Endothelial cell of umbilical vein (primary cell): ENCODE data around the gene LCOR. TPM values are rescaled to one million over a fixed set of nuclear protein-coding genes. Genes with fewer than 3 reads are reported as not detected.

Experiments
- BruUV-seq: library from RNA; stranded (reverse); fragments of 400-500 nt; replicated peaks from 2 replicates; lab custom pipeline; 2021; lab: Mats Ljungman, UMichigan
- CTCF ChIA-PET: fragments of 300-600, 350-600 bp; sonication (Branson Sonifier 250); formaldehyde crosslinking; loops from one replicate; lab custom pipeline; 2021; ENCODE audit warnings: antibody characterized with exemption, inconsistent platforms; lab: Charles Lee
- POLR2A ChIA-PET: fragments of 300-600, 350-600 bp; sonication (Branson Sonifier 250); formaldehyde crosslinking; loops from one replicate; lab custom pipeline; 2021; ENCODE audit warnings: antibody characterized with exemption, inconsistent platforms; lab: Charles Lee
- DNase-seq: peaks from one replicate; pipeline ENCODE4 v3.0.0-alpha.2; 2011; ENCODE audit warnings: low read depth, low spot score
- FAIRE-seq: peaks from 2 replicates; lab custom pipeline; 2011; peaks lifted over from hg19 to GRCh38; lab: Jason Lieb, UNC
- H2AFZ ChIP-seq: 2 replicates; pipeline ENCODE4 v1.6.0; 2012; ENCODE audit warnings: low read depth, low read length, control low read depth, inconsistent platforms
- H3K27ac ChIP-seq: 2 replicates; pipeline ENCODE4 v1.5.1; 2011; ENCODE audit warnings: low read depth, mild to moderate bottlenecking, control low read depth, low read length, moderate library complexity; ENCODE audit not compliant: insufficient read depth
- H3K27me3 ChIP-seq, 2 experiments: 2 replicates each; pipeline versions ENCODE4 v1.6.0 to v1.6.1; 2011; ENCODE audit warnings: low read length in 2 of 2, mixed read lengths in 1 of 2; ENCODE audit not compliant: control insufficient read depth in 2 of 2, insufficient read depth in 2 of 2
- H3K36me3 ChIP-seq, 2 experiments: 2 replicates in 1 of 2; 3 replicates in 1 of 2; pipeline ENCODE4 v1.5.1; 2011; ENCODE audit warnings: low read length in 2 of 2, mild to moderate bottlenecking in 1 of 2, moderate library complexity in 1 of 2; ENCODE audit not compliant: control insufficient read depth in 2 of 2, insufficient read depth in 2 of 2; ENCODE audit errors: extremely low read depth in 1 of 2
- H3K4me1 ChIP-seq: 3 replicates; pipeline ENCODE4 v1.5.1; 2011; ENCODE audit warnings: mild to moderate bottlenecking, low read length; ENCODE audit not compliant: control insufficient read depth, insufficient read depth; ENCODE audit errors: extremely low read depth
- H3K4me2 ChIP-seq: 2 replicates; pipeline ENCODE4 v1.6.1; 2011; ENCODE audit warnings: low read length, control low read depth, mixed read lengths; ENCODE audit not compliant: insufficient read depth
- H3K4me3 ChIP-seq, 3 experiments: fragments of 200-600 bp in 1 of 3; sonication (generic), shearing (Covaris generic) in 1 of 3; replicated peaks in 1 of 3; 2 replicates each; pipeline ENCODE4 v1.5.1; 2011 to 2016; ENCODE audit warnings: control low read depth in 3 of 3, low read length in 3 of 3, mild to moderate bottlenecking in 2 of 3, inconsistent platforms in 1 of 3, low read depth in 1 of 3, moderate library complexity in 1 of 3; ENCODE audit not compliant: insufficient read depth in 1 of 3
- H3K79me2 ChIP-seq: 2 replicates; pipeline ENCODE4 v1.6.0; 2012; ENCODE audit warnings: low read length, inconsistent platforms; ENCODE audit not compliant: control insufficient read depth, insufficient read depth
- H3K9ac ChIP-seq: replicated peaks from 2 replicates; pipeline ENCODE3; 2011; ENCODE audit warnings: low read length, control low read depth; ENCODE audit not compliant: insufficient read depth; ENCODE audit errors: extremely low read depth
- H3K9me1 ChIP-seq: replicated peaks from 3 replicates; pipeline ENCODE4 v1.6.0; 2011; ENCODE audit warnings: mild to moderate bottlenecking, low read length; ENCODE audit not compliant: control insufficient read depth, insufficient read depth; ENCODE audit errors: extremely low read depth
- H3K9me3 ChIP-seq: replicated peaks from 2 replicates; pipeline ENCODE4 v1.5.1; 2012; ENCODE audit warnings: low read length, inconsistent platforms; ENCODE audit not compliant: control insufficient read depth, insufficient read depth
- H4K20me1 ChIP-seq: replicated peaks from 2 replicates; pipeline ENCODE3; 2011; ENCODE audit warnings: mild to moderate bottlenecking, low read length; ENCODE audit not compliant: control insufficient read depth, insufficient read depth; ENCODE audit errors: extremely low read depth
- EZH2 ChIP-seq: IDR thresholded peaks from 2 replicates; pipeline ENCODE4 v1.6.1; 2012; ENCODE audit warnings: borderline replicate concordance, low read depth, mild to moderate bottlenecking, moderate library complexity, low read length, inconsistent platforms; ENCODE audit not compliant: severe bottlenecking
- FOS ChIP-seq: IDR thresholded peaks from 2 replicates; pipeline ENCODE4 v1.6.1; 2011; ENCODE audit warnings: mild to moderate bottlenecking, low read length, moderate library complexity, borderline replicate concordance; ENCODE audit not compliant: insufficient read depth
- GATA2 ChIP-seq: IDR thresholded peaks from 2 replicates; pipeline ENCODE4 v1.7.0; 2011; ENCODE audit warnings: low read depth, mild to moderate bottlenecking, moderate library complexity, mixed read lengths, low read length; ENCODE audit not compliant: insufficient read length, insufficient read depth
- JUN ChIP-seq: IDR thresholded peaks from 2 replicates; pipeline ENCODE4 v1.6.1; 2011; ENCODE audit warnings: borderline replicate concordance, low read depth; ENCODE audit not compliant: insufficient read length, insufficient read depth
- MYC ChIP-seq: IDR thresholded peaks from one replicate; pipeline ENCODE4 v1.6.1; 2011; ENCODE audit warnings: mild to moderate bottlenecking, low read depth, low read length
- POLR2A ChIP-seq: IDR thresholded peaks from 2 replicates; pipeline ENCODE4 v1.6.1; 2012; ENCODE audit warnings: low read depth, mild to moderate bottlenecking, control low read depth, low read length
- POLR2AphosphoS5 ChIP-seq: IDR thresholded peaks from 2 replicates; pipeline ENCODE4 v1.6.1; 2012; ENCODE audit warnings: low read depth, mild to moderate bottlenecking, control low read depth, low read length, moderate library complexity; ENCODE audit not compliant: insufficient read depth
- dilution Hi-C: fragments of 300-500 bp; cut with MboI; formaldehyde crosslinking; loops from one replicate; pipeline ENCODE4 v1.15.0; 2019; ENCODE audit warnings: low sequenced_read_pairs; ENCODE audit not compliant: extremely low pct_ligation_motif_present
- intact Hi-C: fragments of 100-400 bp; cut with micrococcal nuclease; formaldehyde crosslinking; loops from one replicate; pipeline ENCODE4 v1.10.0; 2022
- polyA plus RNA-seq, 4 experiments: library from polyadenylated mRNA; depleted of rRNA in 3 of 4; stranded (reverse) in 3 of 4; unstranded in 1 of 4; fragments of >200 nt; gene quantifications; 2 replicates each; pipeline versions ENCODE4 v1.2.1 to v1.2.3, GENCODE V29; 2011 to 2012; ENCODE audit warnings: missing spikeins in 1 of 4
- total RNA-seq: library from RNA; stranded (reverse); gene quantifications from 2 replicates; pipeline ENCODE4 v1.2.3, GENCODE V29; 2021
- TF ChIP-seq, protein P1 (sequence below), 2 donors: IDR thresholded peaks; 1 replicate in 1 of 2; 2 replicates in 1 of 2; pipeline ENCODE4 v1.5.1; 2011; ENCODE audit warnings: low read length in 2 of 2, mild to moderate bottlenecking in 2 of 2, moderate library complexity in 2 of 2, control low read depth in 1 of 2, inconsistent platforms in 1 of 2, low read depth in 1 of 2; ENCODE audit not compliant: insufficient read depth in 1 of 2; ENCODE audit errors: extremely low read depth in 1 of 2
- TF ChIP-seq, protein P2 (sequence below): IDR thresholded peaks from 2 replicates; pipeline ENCODE4 v1.6.1; 2011; ENCODE audit not compliant: insufficient read depth, insufficient read length

LCOR gene
- total and polyA plus RNA-seq, 2 donors (not counting 3 experiments of a cell fraction or from before 2014, with no cell fraction given), result 11.6 to 39.0 TPM

DNA sequence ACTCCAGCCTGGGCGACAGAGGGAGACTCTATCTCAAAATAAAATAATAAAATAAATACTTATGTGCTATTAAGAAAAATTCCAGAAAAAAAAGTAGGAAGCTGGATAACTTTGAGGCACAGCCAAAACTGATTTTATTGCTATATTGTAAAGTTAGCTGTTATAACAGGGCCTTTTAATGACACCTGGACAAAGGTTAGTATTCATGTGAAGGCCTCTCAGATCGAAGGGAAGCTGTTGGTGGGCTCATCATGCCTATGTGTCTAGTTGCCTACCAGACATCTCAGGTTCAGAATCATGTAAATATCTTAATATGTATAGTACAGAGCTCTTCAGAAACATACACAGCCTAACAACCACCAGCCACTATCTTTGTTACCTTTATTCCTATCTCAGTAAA lies 143.0 kb downstream of the LCOR start:
- DNase-seq (no peak), FAIRE-seq (no peak)
- Histone ChIP-seq H3K36me3 (no peaks in the 10 kb centered on the region), H2AFZ (no peak overlapping the region), H3K27me3 (no peaks in the 10 kb centered on the region), H3K9me1 (no peaks in the 10 kb centered on the region), H3K9me3 (no peaks in the 10 kb centered on the region), H3K79me2 (no peaks in the 10 kb centered on the region), H3K4me2 (no peak overlapping the region), H3K9ac (no peak overlapping the region), H3K4me3 (no peak overlapping the region), H3K4me1 (no peaks in the 10 kb centered on the region), H4K20me1 (no peaks in the 10 kb centered on the region), H3K27ac (no peak overlapping the region)
- intact Hi-C loops (no loop called here), dilution Hi-C loops (no loop called here)
- ChIA-PET CTCF (interaction anchor here (1.9 kb wide), 1 partner anchor 50 kb away, joined by 7 read pairs; no protein-coding TSS in a partner anchor), POLR2A (no interaction called here)
- BruUV-seq, result no TSS peak
- TF ChIP-seq EZH2 (no peak), GATA2 (no peak), FOS (no peak), POLR2AphosphoS5 (no peak), MYC (no peak), JUN (no peak), POLR2A (no peak)
- TF ChIP-seq, protein P1, sequence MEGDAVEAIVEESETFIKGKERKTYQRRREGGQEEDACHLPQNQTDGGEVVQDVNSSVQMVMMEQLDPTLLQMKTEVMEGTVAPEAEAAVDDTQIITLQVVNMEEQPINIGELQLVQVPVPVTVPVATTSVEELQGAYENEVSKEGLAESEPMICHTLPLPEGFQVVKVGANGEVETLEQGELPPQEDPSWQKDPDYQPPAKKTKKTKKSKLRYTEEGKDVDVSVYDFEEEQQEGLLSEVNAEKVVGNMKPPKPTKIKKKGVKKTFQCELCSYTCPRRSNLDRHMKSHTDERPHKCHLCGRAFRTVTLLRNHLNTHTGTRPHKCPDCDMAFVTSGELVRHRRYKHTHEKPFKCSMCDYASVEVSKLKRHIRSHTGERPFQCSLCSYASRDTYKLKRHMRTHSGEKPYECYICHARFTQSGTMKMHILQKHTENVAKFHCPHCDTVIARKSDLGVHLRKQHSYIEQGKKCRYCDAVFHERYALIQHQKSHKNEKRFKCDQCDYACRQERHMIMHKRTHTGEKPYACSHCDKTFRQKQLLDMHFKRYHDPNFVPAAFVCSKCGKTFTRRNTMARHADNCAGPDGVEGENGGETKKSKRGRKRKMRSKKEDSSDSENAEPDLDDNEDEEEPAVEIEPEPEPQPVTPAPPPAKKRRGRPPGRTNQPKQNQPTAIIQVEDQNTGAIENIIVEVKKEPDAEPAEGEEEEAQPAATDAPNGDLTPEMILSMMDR (IDR thresholded peaks at IDR 0.05; ENCODE audit: extremely low read depth in 1 of 2, insufficient read depth in 1 of 2, low read depth in 1 of 2, low read length in 2 of 2), result no peak
- TF ChIP-seq, protein P2, sequence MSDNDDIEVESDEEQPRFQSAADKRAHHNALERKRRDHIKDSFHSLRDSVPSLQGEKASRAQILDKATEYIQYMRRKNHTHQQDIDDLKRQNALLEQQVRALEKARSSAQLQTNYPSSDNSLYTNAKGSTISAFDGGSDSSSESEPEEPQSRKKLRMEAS, result no peak
